K562 (cell line): ENCODE data around the gene ULK1. TPM values are rescaled to one million over a fixed set of nuclear protein-coding genes. Genes with fewer than 3 reads are reported as not detected.

Source experiments
- ATAC-seq: fragments of 200-7000 bp; cut with Tn5 transposase; 3 replicates; pipeline ENCODE4 v1.9.1; 2020; ENCODE audit warnings: moderate library complexity
- BruUV-seq: library from RNA; stranded (reverse); fragments of 400-500 nt; replicated peaks from 2 replicates; lab custom pipeline; 2021; lab: Mats Ljungman, UMichigan
- CTCF ChIA-PET: fragments of 300-600 bp; formaldehyde crosslinking; extraction: SDS; loops from one replicate; lab custom pipeline; 2021; ENCODE audit warnings: low intra/inter-chr PET ratio; lab: Yijun Ruan, JAX
- POLR2A ChIA-PET: fragments of 300-600, 350-650 bp; sonication (Branson Sonifier 250); formaldehyde crosslinking; extraction: SDS; loops from one replicate; lab custom pipeline; 2021; ENCODE audit warnings: antibody characterized with exemption, inconsistent platforms; lab: Yijun Ruan, JAX
- DNase-seq, 4 experiments: peaks; one replicate each; pipeline versions ENCODE4 v3.0.0 to v3.0.0-alpha.2; 2011 to 2018; ENCODE audit warnings: low spot score in 3 of 4, mixed read lengths in 3 of 4; ENCODE audit errors: extremely low read depth in 1 of 4
- FAIRE-seq: peaks from 2 replicates; lab custom pipeline; 2011; peaks lifted over from hg19 to GRCh38; lab: Jason Lieb, UNC
- H2AFZ ChIP-seq: 2 replicates; pipeline ENCODE4 v1.6.0; 2011; ENCODE audit warnings: low read depth, low read length, control low read depth, inconsistent platforms
- H3K27ac ChIP-seq: fragments of 200-600 bp; 3 replicates; pipeline ENCODE4 v1.8.0; 2011; ENCODE audit warnings: low read depth, mild to moderate bottlenecking, control low read depth, inconsistent platforms, low read length, moderate library complexity, mixed read lengths; ENCODE audit errors: extremely low read depth
- H3K27me3 ChIP-seq, 2 experiments: fragments of 300-600 bp in 1 of 2; 2 replicates in 1 of 2; 3 replicates in 1 of 2; pipeline versions ENCODE4 v1.6.0 to v1.8.0; 2011; ENCODE audit warnings: inconsistent platforms in 2 of 2, low read length in 2 of 2, mild to moderate bottlenecking in 1 of 2, mixed read lengths in 1 of 2, moderate library complexity in 1 of 2; ENCODE audit not compliant: control insufficient read depth in 2 of 2, insufficient read depth in 2 of 2
- H3K36me3 ChIP-seq: fragments of 300-600 bp; 3 replicates; pipeline ENCODE4 v1.8.0; 2011; ENCODE audit warnings: mild to moderate bottlenecking, low read length, inconsistent platforms; ENCODE audit not compliant: control insufficient read depth, insufficient read depth
- H3K4me1 ChIP-seq, 2 experiments: fragments of 200-600 bp in 1 of 2; replicated peaks in 1 of 2; 2 replicates in 1 of 2; 3 replicates in 1 of 2; pipeline versions ENCODE4 v1.5.1 to v1.8.0; 2011; ENCODE audit warnings: inconsistent platforms in 2 of 2, low read length in 2 of 2, mild to moderate bottlenecking in 1 of 2, mixed read lengths in 1 of 2, moderate library complexity in 1 of 2; ENCODE audit not compliant: control insufficient read depth in 2 of 2, insufficient read depth in 2 of 2
- H3K4me2 ChIP-seq: 2 replicates; pipeline ENCODE4 v1.6.1; 2011; ENCODE audit warnings: low read length, control low read depth, inconsistent platforms, mixed read lengths; ENCODE audit not compliant: insufficient read depth
- H3K4me3 ChIP-seq: fragments of 200-600 bp; sonication (generic), shearing (Covaris generic); 2 replicates; pipeline ENCODE4 v1.5.1; 2016; ENCODE audit warnings: control low read depth, inconsistent platforms
- H3K79me2 ChIP-seq: fragments of 200-600 bp; 3 replicates; pipeline ENCODE4 v1.8.0; 2011; ENCODE audit warnings: low read length, inconsistent platforms; ENCODE audit not compliant: control insufficient read depth, insufficient read depth
- H3K9ac ChIP-seq, 2 experiments: 2 replicates each; pipeline versions ENCODE4 v1.6.0 to v1.6.1; 2011; ENCODE audit warnings: low read depth in 2 of 2, low read length in 2 of 2, control low read depth in 1 of 2, inconsistent platforms in 1 of 2, mild to moderate bottlenecking in 1 of 2, mixed read lengths in 1 of 2; ENCODE audit not compliant: insufficient read depth in 1 of 2
- H3K9me1 ChIP-seq: one replicate; pipeline ENCODE4 v1.6.0; 2011; ENCODE audit warnings: inconsistent platforms, mild to moderate bottlenecking, low read length, moderate library complexity; ENCODE audit not compliant: control insufficient read depth, insufficient read depth
- H3K9me3 ChIP-seq: replicated peaks from 2 replicates; pipeline ENCODE4 v1.5.1; 2011; ENCODE audit warnings: low read depth, low read length, inconsistent platforms; ENCODE audit not compliant: control insufficient read depth, insufficient read depth
- H4K20me1 ChIP-seq: replicated peaks from 2 replicates; pipeline ENCODE4 v1.6.1; 2011; ENCODE audit warnings: low read length, inconsistent platforms, mixed read lengths; ENCODE audit not compliant: control insufficient read depth, insufficient read depth
- HDGF ChIP-seq: fragments of 450-650 bp; IDR thresholded peaks from 2 replicates; pipeline ENCODE4 v1.6.1; 2016
- NEUROD1 ChIP-seq: fragments of 150-350 bp; IDR thresholded peaks from 2 replicates; pipeline ENCODE4 v1.6.1; 2014; ENCODE audit warnings: borderline replicate concordance, low read length, low read depth; ENCODE audit not compliant: partially characterized antibody
- TCF7L2 ChIP-seq: fragments of 150-350 bp; IDR thresholded peaks from 2 replicates; pipeline ENCODE4 v1.6.1; 2016; ENCODE audit warnings: low read depth, mild to moderate bottlenecking, low read length, moderate library complexity
- ZBTB40 ChIP-seq, 2 experiments: fragments of 450-650 bp in 1 of 2; sonication (generic) in 1 of 2; formaldehyde crosslinking in 1 of 2; IDR thresholded peaks; 2 replicates each; pipeline versions ENCODE4 v1.7.1 to v1.9.0; 2016 to 2022; ENCODE audit warnings: inconsistent platforms in 1 of 2, mild to moderate bottlenecking in 1 of 2, missing genetic modification reagents in 1 of 2
- WGBS: fragments of 100-300 bp; shearing (Covaris generic); methylation state at CpG from one replicate; pipeline ENCODE4 v1.1.6; 2016; ENCODE audit warnings: low coverage, mixed read lengths; ENCODE audit not compliant: insufficient coverage; ENCODE audit errors: missing lambda C conversion rate; 5-methylcytosine and 5-hydroxymethylcytosine counted together
- in situ Hi-C: fragments of 300-500 bp; cut with MboI; formaldehyde crosslinking; loops from 4 replicates; pipeline ENCODE4 v1.15.0; 2018; ENCODE audit warnings: inconsistent platforms, mixed read lengths
- intact Hi-C: fragments of 100-400 bp; cut with micrococcal nuclease; formaldehyde crosslinking; loops from 2 replicates; pipeline ENCODE4 v1.14.2; 2022
- polyA plus RNA-seq, 8 experiments: library from polyadenylated mRNA; depleted of rRNA in 4 of 8; stranded (reverse) in 5 of 8; unstranded in 3 of 8; fragments of >200 nt; fragmentation: Nextera tagmentation in 2 of 8; fragmentation: Illumina TruSeq in 1 of 8; extraction: Ambion mirVana in 2 of 8; extraction: Trizol in 1 of 8; gene quantifications; 2 replicates each; pipeline versions ENCODE4 v1.2.1 to v1.2.3, GENCODE V29; 2011 to 2014; ENCODE audit warnings: inconsistent platforms in 1 of 8, missing spikeins in 1 of 8
- total RNA-seq, 7 experiments: library from RNA; depleted of rRNA in 6 of 7; stranded (reverse); fragments of >200 nt in 6 of 7; fragmentation: Illumina TruSeq in 2 of 7; extraction: Trizol in 2 of 7; gene quantifications; 2 replicates each; pipeline versions ENCODE4 v1.2.1 to v1.2.3, GENCODE V29; 2011 to 2021; ENCODE audit warnings: low replicate concordance in 1 of 7

The ULK1 gene
- total and polyA plus RNA-seq, 9 of the 15 experiments (the other 6 are each of a cell fraction or from before 2014, with no cell fraction given): 0.15 to 29.4 (median 2.5) TPM

- Histone ChIP-seq H3K27me3 (no peaks in the 10 kb centered on the region), H3K36me3 (peaks cover 8% of the 10 kb centered on the region; the same call in 1 of the 3 replicates), H3K9ac (peak overlapping the region; percentile 78 to 90; a peak in 3 of 4 replicates), H2AFZ (no peak overlapping the region), H3K9me3 (no peaks in the 10 kb centered on the region), H3K4me2 (peak overlapping the region; percentile 75), H3K4me3 (peak overlapping the region; percentile 53)
- in situ Hi-C loops: no loop called here
- ATAC-seq (no peak; the same call in 2 of the 3 replicates), DNase-seq (peak in 2 of 4 experiments; percentile 19 to 35), FAIRE-seq (no peak)
- intact Hi-C loops: loop anchor here (2.0 kb wide), 1 partner anchor 34 kb away; no protein-coding TSS in a partner anchor
- no TSS peak for BruUV-seq
- ChIA-PET CTCF (interaction anchor here (0.6 kb wide), 1 partner anchor 189 kb away, joined by 3 read pairs; no protein-coding TSS in a partner anchor), POLR2A (no interaction called here)
- TF ChIP-seq HDGF (0 out of 2 replicates have a peak, but pooled peaks have one; percentile 5), ZBTB40 (IDR thresholded peaks at IDR 0.05) (0 out of 2 replicates have a peak, but pooled peaks have one; percentile 23), ZBTB40 (CRISPR knock-in tag; IDR thresholded peaks at IDR 0.05) (no peak), TCF7L2 (no peak), NEUROD1 (peak; percentile 14)
- TF ChIP-seq, all 486 proteins: peak for 3
- Histone ChIP-seq H3K9me1 (no peaks in the 10 kb centered on the region), H3K79me2 (peaks cover 16% of the 10 kb centered on the region), H4K20me1 (no peaks in the 10 kb centered on the region; the same call in 1 of the 2 replicates), H3K4me1 (peaks cover 4 to 34% of the 10 kb centered on the region in 2 experiments; a peak in 4 of 5 replicates), H3K27ac (peak overlapping the region; percentile 86)
- 15% methylated on average over 23 of the region's 54 CpGs for WGBS
Observed at GRCh38 chr12:131894981-131895639, 688 bp downstream of the ULK1 start.
